HepG2 (cell line): Measurements from ENCODE around the gene SUOX. TPM values are rescaled to one million over a fixed set of nuclear protein-coding genes. Genes with fewer than 3 reads are reported as not detected.

Experiments
- ATAC-seq: fragments of 200-7000 bp; cut with Tn5 transposase; 3 replicates; pipeline ENCODE4 v1.9.1; 2020; ENCODE audit warnings: mild to moderate bottlenecking, moderate library complexity
- BruUV-seq: library from RNA; stranded (reverse); fragments of 400-500 nt; replicated peaks from 2 replicates; lab custom pipeline; 2021; lab: Mats Ljungman, UMichigan
- CTCF ChIA-PET: fragments of 300-600 bp; formaldehyde crosslinking; extraction: SDS; loops from one replicate; lab custom pipeline; 2021; ENCODE audit warnings: low total read pairs, inconsistent platforms, low intra/inter-chr PET ratio; lab: Yijun Ruan, JAX
- POLR2A ChIA-PET: fragments of 350-600 bp; sonication (Branson Sonifier 250); formaldehyde crosslinking; loops from one replicate; lab custom pipeline; 2020; ENCODE audit warnings: antibody characterized with exemption, inconsistent platforms; lab: Yijun Ruan, JAX
- DNase-seq: peaks from one replicate; pipeline ENCODE4 v3.0.0-alpha.2; 2015; ENCODE audit warnings: low spot score
- FAIRE-seq: peaks from 3 replicates; lab custom pipeline; 2011; peaks lifted over from hg19 to GRCh38; lab: Jason Lieb, UNC
- H2AFZ ChIP-seq: one replicate; pipeline ENCODE4 v1.6.1; 2011; ENCODE audit warnings: low read length, inconsistent platforms
- H3K27ac ChIP-seq: fragments of 300-600 bp; 3 replicates; pipeline ENCODE4 v1.8.0; 2011; ENCODE audit warnings: mixed run types, mild to moderate bottlenecking, mixed read lengths, low read length, inconsistent platforms; ENCODE audit not compliant: insufficient read depth; ENCODE audit errors: extremely low read length
- H3K27me3 ChIP-seq, 2 experiments: fragments of 200-600 bp in 1 of 2; 2 replicates in 1 of 2; 3 replicates in 1 of 2; pipeline versions ENCODE4 v1.6.0 to v1.8.0; 2011; ENCODE audit warnings: low read length in 2 of 2, mild to moderate bottlenecking in 2 of 2, moderate library complexity in 2 of 2, inconsistent platforms in 1 of 2; ENCODE audit not compliant: insufficient read depth in 2 of 2, control insufficient read depth in 1 of 2
- H3K36me3 ChIP-seq, 2 experiments: fragments of 200-600 bp in 1 of 2; replicated peaks in 1 of 2; 2 replicates in 1 of 2; 3 replicates in 1 of 2; pipeline versions ENCODE4 v1.5.1 to v1.8.0; 2011; ENCODE audit warnings: low read length in 2 of 2, inconsistent platforms in 1 of 2; ENCODE audit not compliant: insufficient read depth in 2 of 2, control insufficient read depth in 1 of 2
- H3K4me1 ChIP-seq: 2 replicates; pipeline ENCODE4 v1.5.1; 2012; ENCODE audit warnings: low read length, inconsistent platforms; ENCODE audit not compliant: insufficient read depth
- H3K4me2 ChIP-seq: 2 replicates; pipeline ENCODE4 v1.6.0; 2011; ENCODE audit warnings: low read depth, low read length, inconsistent platforms
- H3K4me3 ChIP-seq, 3 experiments: fragments of 200-600 bp in 1 of 3; sonication (generic), shearing (Covaris generic) in 1 of 3; replicated peaks in 1 of 3; 2 replicates each; pipeline ENCODE4 v1.5.1; 2011 to 2016; ENCODE audit warnings: low read length in 3 of 3, inconsistent platforms in 2 of 3, low read depth in 2 of 3, mild to moderate bottlenecking in 2 of 3, control low read depth in 1 of 3, mixed read lengths in 1 of 3; ENCODE audit not compliant: insufficient read depth in 1 of 3
- H3K79me2 ChIP-seq: one replicate; pipeline ENCODE4 v1.6.1; 2011; ENCODE audit warnings: low read length, inconsistent platforms; ENCODE audit not compliant: insufficient read depth
- H3K9ac ChIP-seq: 2 replicates; pipeline ENCODE4 v1.6.0; 2011; ENCODE audit warnings: mild to moderate bottlenecking, low read depth, low read length, inconsistent platforms; ENCODE audit not compliant: insufficient read depth
- H3K9me3 ChIP-seq: 2 replicates; pipeline ENCODE4 v1.5.1; 2012; ENCODE audit warnings: mild to moderate bottlenecking, low read length
- H4K20me1 ChIP-seq: 2 replicates; pipeline ENCODE4 v1.6.0; 2011; ENCODE audit warnings: inconsistent platforms, mild to moderate bottlenecking, low read length, moderate library complexity; ENCODE audit not compliant: insufficient read depth
- FOXO1 ChIP-seq: sonication (generic); formaldehyde crosslinking; IDR thresholded peaks from 2 replicates; pipeline ENCODE4 v1.4.0; 2020; ENCODE audit warnings: missing genetic modification reagents
- GABPB1 ChIP-seq: IDR thresholded peaks from 2 replicates; pipeline ENCODE4 v1.6.1; 2016; ENCODE audit warnings: mild to moderate bottlenecking, missing genetic modification reagents, moderate library complexity, missing compliant biosample characterization
- HNRNPK ChIP-seq: fragments of 200-400 bp; formaldehyde crosslinking; IDR thresholded peaks from 2 replicates; pipeline ENCODE4 v1.6.1; 2018; ENCODE audit warnings: low read length, low read depth, moderate library complexity, mild to moderate bottlenecking; ENCODE audit not compliant: poor library complexity, severe bottlenecking
- KMT2A ChIP-seq: sonication (generic); formaldehyde crosslinking; IDR thresholded peaks from 2 replicates; pipeline ENCODE4 v1.4.0; 2020; ENCODE audit warnings: missing genetic modification reagents
- MXD1 ChIP-seq: sonication (generic); formaldehyde crosslinking; IDR thresholded peaks from 2 replicates; pipeline ENCODE4 v1.4.0; 2020; ENCODE audit warnings: mild to moderate bottlenecking, missing genetic modification reagents
- WIZ ChIP-seq: sonication (generic); formaldehyde crosslinking; IDR thresholded peaks from 2 replicates; pipeline ENCODE4 v1.5.1; 2020; ENCODE audit warnings: mild to moderate bottlenecking, missing genetic modification reagents
- ZBTB7A ChIP-seq: sonication (generic); formaldehyde crosslinking; IDR thresholded peaks from 2 replicates; pipeline ENCODE4 v1.8.0; 2022; ENCODE audit warnings: mild to moderate bottlenecking, missing genetic modification reagents
- ZNF101 ChIP-seq: sonication (generic); formaldehyde crosslinking; IDR thresholded peaks from 2 replicates; pipeline ENCODE4 v1.4.0; 2020; ENCODE audit warnings: mild to moderate bottlenecking, low read depth, missing genetic modification reagents, borderline replicate concordance
- ZNF20 ChIP-seq: sonication (generic); formaldehyde crosslinking; IDR thresholded peaks from 2 replicates; pipeline ENCODE4 v1.4.0; 2020; ENCODE audit warnings: mild to moderate bottlenecking, moderate library complexity, missing genetic modification reagents
- ZNF629 ChIP-seq: sonication (generic); formaldehyde crosslinking; conservative IDR thresholded peaks from 2 replicates; pipeline ENCODE4 v1.5.0; 2020; ENCODE audit warnings: missing genetic modification reagents
- ZNF678 ChIP-seq: sonication (generic); formaldehyde crosslinking; IDR thresholded peaks from 2 replicates; pipeline ENCODE4 v1.4.0; 2020; ENCODE audit warnings: mild to moderate bottlenecking, missing genetic modification reagents
- WGBS: methylation state at CpG from one replicate; pipeline ENCODE4 v1.1.6; 2017; ENCODE audit warnings: low lambda C conversion rate; 5-methylcytosine and 5-hydroxymethylcytosine counted together
- in situ Hi-C: cut with HindIII; loops from 2 replicates; pipeline ENCODE4 v1.10.0; 2017; ENCODE audit warnings: low pct_unique_long_range_greater_than_20kb; ENCODE audit not compliant: extremely low pct_ligation_motif_present
- intact Hi-C: fragments of 100-400 bp; cut with micrococcal nuclease; formaldehyde crosslinking; loops from one replicate; pipeline ENCODE4 v1.10.0; 2022; ENCODE audit not compliant: unreplicated experiment
- polyA plus RNA-seq, 8 experiments: library from polyadenylated mRNA; depleted of rRNA in 3 of 8; stranded (reverse) in 7 of 8; unstranded in 1 of 8; fragments of >200 nt; fragmentation: Illumina TruSeq in 4 of 8; extraction: Trizol in 4 of 8; gene quantifications; 2 replicates each; pipeline versions ENCODE4 v1.2.1 to v1.2.3, GENCODE V29; 2011 to 2016; ENCODE audit warnings: low read depth in 4 of 8, missing spikeins in 1 of 8, mixed read lengths in 1 of 8; ENCODE audit not compliant: insufficient read depth in 1 of 8
- total RNA-seq, 5 experiments: library from RNA; depleted of rRNA; stranded (reverse); fragments of >200 nt; fragmentation: Illumina TruSeq; extraction: Trizol; gene quantifications; 2 replicates each; pipeline ENCODE4 v1.2.3, GENCODE V29; 2016; ENCODE audit warnings: low read depth in 1 of 5
- TF ChIP-seq, protein P1 (sequence below): sonication (generic); formaldehyde crosslinking; IDR thresholded peaks from 2 replicates; pipeline ENCODE4 v1.4.0; 2020; ENCODE audit warnings: missing genetic modification reagents

SUOX gene
- total and polyA plus RNA-seq, 2 of the 13 experiments (the other 11 are each of a cell fraction or from before 2014, with no cell fraction given), result 23.9 to 25.9 TPM

DNA sequence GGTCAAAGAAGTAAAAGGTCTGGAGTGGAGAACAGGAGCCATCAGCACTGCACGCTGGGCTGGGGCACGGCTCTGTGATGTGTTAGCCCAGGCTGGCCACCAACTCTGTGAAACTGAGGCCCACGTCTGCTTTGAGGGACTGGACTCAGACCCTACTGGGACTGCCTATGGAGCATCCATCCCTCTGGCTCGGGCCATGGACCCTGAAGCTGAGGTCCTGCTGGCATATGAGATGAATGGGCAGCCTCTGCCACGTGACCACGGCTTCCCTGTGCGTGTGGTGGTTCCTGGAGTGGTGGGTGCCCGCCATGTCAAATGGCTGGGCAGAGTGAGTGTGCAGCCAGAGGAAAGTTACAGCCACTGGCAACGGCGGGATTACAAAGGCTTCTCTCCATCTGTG lies 7.1 kb downstream of the SUOX start:
- Histone ChIP-seq H2AFZ (no peak overlapping the region), H3K4me1 (peaks cover 64% of the 10 kb centered on the region), H4K20me1 (no peaks in the 10 kb centered on the region), H3K4me2 (no peak overlapping the region), H3K79me2 (peaks cover under 1% of the 10 kb centered on the region), H3K27me3 (no peaks in the 10 kb centered on the region; a peak in 1 of 5 replicates), H3K27ac (no peak overlapping the region), H3K36me3 (peaks cover 11 to 21% of the 10 kb centered on the region in 2 experiments; a peak in 4 of 5 replicates), H3K9me3 (no peaks in the 10 kb centered on the region), H3K9ac (no peak overlapping the region), H3K4me3 (no peak overlapping the region)
- CTCF ChIA-PET, result no interaction called here
- in situ Hi-C loops (no loop called here), intact Hi-C loops (no loop called here)
- ATAC-seq, result no peak
- 93% methylated on average over 7 of the region's 10 CpGs for WGBS
- BruUV-seq, result no TSS peak
- no peak for FAIRE-seq
- POLR2A ChIA-PET, result no interaction called here
- TF ChIP-seq ZNF101 (CRISPR knock-in tag) (no peak), FOXO1 (CRISPR knock-in tag) (no peak), WIZ (no peak), MXD1 (CRISPR knock-in tag) (no peak)
- DNase-seq, result no peak

- peak overlapping the region; percentile 73 for H3K27ac ChIP-seq
- H3K9ac ChIP-seq, result peak overlapping the region; percentile 53
- H2AFZ ChIP-seq, result no peak overlapping the region
- peak overlapping the region; percentile 87 for H3K4me2 ChIP-seq
- no peaks in the 10 kb centered on the region for H3K9me3 ChIP-seq
- peaks cover 75% of the 10 kb centered on the region for H3K4me1 ChIP-seq
- DNase-seq, result no peak
- 38% methylated on average over 33 of the region's 44 CpGs for WGBS
- H4K20me1 ChIP-seq, result no peaks in the 10 kb centered on the region
- H3K4me3 ChIP-seq, result peak overlapping the region; percentile 59 to 84 (median 69)
- POLR2A ChIA-PET, result interaction anchor here (0.7 to 3.0 kb wide), 13 partner anchors 11 to 190 kb away, joined by 3 to 34 read pairs (median 4); partner anchors contain the start of genes DNAJC14, IKZF4, ORMDL2 and RAB5B
- no peaks in the 10 kb centered on the region; a peak in 1 of 5 replicates for H3K27me3 ChIP-seq
- in situ Hi-C loops (no loop called here), intact Hi-C loops (no loop called here)
- no peak for FAIRE-seq
- CTCF ChIA-PET, result no interaction called here
- peak; percentile 33 for ATAC-seq
- H3K36me3 ChIP-seq, result peaks cover 9 to 13% of the 10 kb centered on the region in 2 experiments; a peak in 4 of 5 replicates
- H3K79me2 ChIP-seq, result no peaks in the 10 kb centered on the region
- no TSS peak for BruUV-seq
- TF ChIP-seq KMT2A (CRISPR knock-in tag) (0 out of 2 replicates have a peak, but pooled peaks have one; percentile 5), ZBTB7A (0 out of 2 replicates have a peak, but pooled peaks have one; percentile 25), GABPB1 (CRISPR knock-in tag) (peak; percentile 75; the same call in 1 of the 2 replicates), HNRNPK (peak; percentile 93), ZNF20 (CRISPR knock-in tag) (no peak), ZNF629 (no peak), ZNF678 (CRISPR knock-in tag) (no peak)
- TF ChIP-seq, protein P1, sequence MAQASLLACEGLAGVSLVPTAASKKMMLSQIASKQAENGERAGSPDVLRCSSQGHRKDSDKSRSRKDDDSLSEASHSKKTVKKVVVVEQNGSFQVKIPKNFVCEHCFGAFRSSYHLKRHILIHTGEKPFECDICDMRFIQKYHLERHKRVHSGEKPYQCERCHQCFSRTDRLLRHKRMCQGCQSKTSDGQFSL (CRISPR knock-in tag), result peak; percentile 45; the same call in 1 of the 2 replicates
Measured at GRCh38 chr12:56007564-56008559, 10.8 kb downstream of the SUOX start.
